ENCODE results near the gene CALB2.

The CALB2 gene

GRCh38 chr16:71431176-71431575 lies 72.7 kb downstream of the CALB2 start:
- no peak overlapping the region for H3K4me3 ChIP-seq (ENCODE audit: low read length, poor library complexity, severe bottlenecking)
- no peak for TF ChIP-seq CTCF (conservative IDR thresholded peaks at IDR 0.05; ENCODE audit: low read length)
- TF ChIP-seq EZH2phosphoT487 (IDR thresholded peaks at IDR 0.05; ENCODE audit: borderline replicate concordance), result no peak
- no peak overlapping the region for H3K4me2 ChIP-seq (ENCODE audit: low read depth, low read length, poor library complexity, severe bottlenecking)
- H3K9ac ChIP-seq (ENCODE audit: low read depth, low read length, poor library complexity, severe bottlenecking), result no peak overlapping the region
- no peaks in the 10 kb centered on the region for H3K79me2 ChIP-seq (ENCODE audit: insufficient read depth, low read length)
- H3K9me3 ChIP-seq (ENCODE audit: insufficient read depth, low read depth, low read length), result no peaks in the 10 kb centered on the region; the same call in 1 of the 2 replicates
- no peaks in the 10 kb centered on the region for H3K36me3 ChIP-seq (ENCODE audit: insufficient read depth, low read length)
- no peak overlapping the region for H2AFZ ChIP-seq (ENCODE audit: low read length)
- H3K27me3 ChIP-seq (ENCODE audit: insufficient read depth, low read length, poor library complexity, severe bottlenecking), result no peaks in the 10 kb centered on the region
- H4K20me1 ChIP-seq (ENCODE audit: insufficient read depth, low read length, poor library complexity, severe bottlenecking), result no peaks in the 10 kb centered on the region
- no peaks in the 10 kb centered on the region for H3F3A ChIP-seq (ENCODE audit: low read depth)
- no peaks in the 10 kb centered on the region for H3K9me2 ChIP-seq (replicated peaks; ENCODE audit: low read depth, low read length)
- H3K4me1 ChIP-seq (ENCODE audit: insufficient read depth, low read length, poor library complexity, severe bottlenecking), result no peaks in the 10 kb centered on the region

- H3F3A ChIP-seq (ENCODE audit: low read depth), result no peaks in the 10 kb centered on the region
- no peak for TF ChIP-seq CTCF (conservative IDR thresholded peaks at IDR 0.05; ENCODE audit: low read length)
- no peak for TF ChIP-seq EZH2phosphoT487 (IDR thresholded peaks at IDR 0.05; ENCODE audit: borderline replicate concordance)
- no peak overlapping the region for H2AFZ ChIP-seq (ENCODE audit: low read length)
- H3K4me3 ChIP-seq (ENCODE audit: low read length, poor library complexity, severe bottlenecking), result no peak overlapping the region
- H3K9ac ChIP-seq (ENCODE audit: low read depth, low read length, poor library complexity, severe bottlenecking), result no peak overlapping the region
- H3K79me2 ChIP-seq (ENCODE audit: insufficient read depth, low read length), result no peaks in the 10 kb centered on the region
- no peaks in the 10 kb centered on the region for H3K9me2 ChIP-seq (replicated peaks; ENCODE audit: low read depth, low read length)
- no peaks in the 10 kb centered on the region for H3K27me3 ChIP-seq (ENCODE audit: insufficient read depth, low read length, poor library complexity, severe bottlenecking)
- no peaks in the 10 kb centered on the region for H3K36me3 ChIP-seq (ENCODE audit: insufficient read depth, low read length)
- H3K4me1 ChIP-seq (ENCODE audit: insufficient read depth, low read length, poor library complexity, severe bottlenecking), result no peaks in the 10 kb centered on the region
- H4K20me1 ChIP-seq (ENCODE audit: insufficient read depth, low read length, poor library complexity, severe bottlenecking), result no peaks in the 10 kb centered on the region
- no peaks in the 10 kb centered on the region; the same call in 1 of the 2 replicates for H3K9me3 ChIP-seq (ENCODE audit: insufficient read depth, low read depth, low read length)
- no peak overlapping the region for H3K4me2 ChIP-seq (ENCODE audit: low read depth, low read length, poor library complexity, severe bottlenecking)
Observed at GRCh38 chr16:71431991-71432390, 73.5 kb downstream of the CALB2 start.

GRCh38 chr16:71432906-71433305 lies 74.4 kb downstream of the CALB2 start:
- Histone ChIP-seq H3K4me1 (ENCODE audit: insufficient read depth, low read length, poor library complexity, severe bottlenecking) (no peaks in the 10 kb centered on the region), H3K4me3 (ENCODE audit: low read length, poor library complexity, severe bottlenecking) (no peak overlapping the region)

More at GRCh38 chr16:71432906-71433305, 74.4 kb downstream of the CALB2 start:
- H3K9me3 ChIP-seq (ENCODE audit: insufficient read depth, low read depth, low read length), result no peaks in the 10 kb centered on the region; the same call in 1 of the 2 replicates
- H3K9me2 ChIP-seq (replicated peaks; ENCODE audit: low read depth, low read length), result no peaks in the 10 kb centered on the region
- H3K9ac ChIP-seq (ENCODE audit: low read depth, low read length, poor library complexity, severe bottlenecking), result no peak overlapping the region
- H3F3A ChIP-seq (ENCODE audit: low read depth), result no peaks in the 10 kb centered on the region
- no peaks in the 10 kb centered on the region for H4K20me1 ChIP-seq (ENCODE audit: insufficient read depth, low read length, poor library complexity, severe bottlenecking)
- no peaks in the 10 kb centered on the region for H3K27me3 ChIP-seq (ENCODE audit: insufficient read depth, low read length, poor library complexity, severe bottlenecking)
- H3K4me2 ChIP-seq (ENCODE audit: low read depth, low read length, poor library complexity, severe bottlenecking), result no peak overlapping the region
- H2AFZ ChIP-seq (ENCODE audit: low read length), result no peak overlapping the region
- TF ChIP-seq CTCF (conservative IDR thresholded peaks at IDR 0.05; ENCODE audit: low read length), result no peak
- TF ChIP-seq EZH2phosphoT487 (IDR thresholded peaks at IDR 0.05; ENCODE audit: borderline replicate concordance), result no peak
- H3K79me2 ChIP-seq (ENCODE audit: insufficient read depth, low read length), result no peaks in the 10 kb centered on the region
- no peaks in the 10 kb centered on the region for H3K36me3 ChIP-seq (ENCODE audit: insufficient read depth, low read length)

All from Loucy (cell line).